PC-9 (cell line): ENCODE measurements around the gene FXYD6.

ENCODE experiments used
- EZH2 ChIP-seq: fragments of 200-600 bp; sonication (generic); IDR thresholded peaks from 2 replicates; pipeline ENCODE4 v1.8.0; 2017; ENCODE audit warnings: antibody characterized with exemption, low read depth
- TF ChIP-seq, protein P1 (sequence below): fragments of 200-600 bp; sonication (generic); conservative IDR thresholded peaks from 2 replicates; pipeline ENCODE4 v1.6.1; 2017; ENCODE audit warnings: mixed run types, antibody characterized with exemption, mild to moderate bottlenecking, moderate library complexity

DNA sequence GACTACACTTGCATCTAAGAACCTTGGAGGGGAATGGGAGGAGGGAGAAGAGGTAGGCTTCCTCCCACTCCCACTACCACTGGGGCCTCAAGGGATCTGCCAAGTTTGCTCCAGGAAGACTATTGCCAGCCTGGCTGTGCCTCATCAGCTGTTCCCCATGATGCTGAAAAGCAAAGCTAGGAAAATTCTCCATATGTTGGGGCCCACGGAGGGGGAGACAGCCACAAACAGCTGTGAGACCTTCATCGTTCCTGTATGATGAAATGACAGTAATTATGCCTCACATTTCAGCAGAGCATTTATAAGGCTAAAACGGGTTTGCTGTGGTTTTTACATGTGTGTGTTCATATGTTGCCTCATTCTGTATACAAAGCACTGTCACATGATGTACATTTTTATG lies 86.2 kb downstream of the FXYD6 start:
- TF ChIP-seq, protein P1, sequence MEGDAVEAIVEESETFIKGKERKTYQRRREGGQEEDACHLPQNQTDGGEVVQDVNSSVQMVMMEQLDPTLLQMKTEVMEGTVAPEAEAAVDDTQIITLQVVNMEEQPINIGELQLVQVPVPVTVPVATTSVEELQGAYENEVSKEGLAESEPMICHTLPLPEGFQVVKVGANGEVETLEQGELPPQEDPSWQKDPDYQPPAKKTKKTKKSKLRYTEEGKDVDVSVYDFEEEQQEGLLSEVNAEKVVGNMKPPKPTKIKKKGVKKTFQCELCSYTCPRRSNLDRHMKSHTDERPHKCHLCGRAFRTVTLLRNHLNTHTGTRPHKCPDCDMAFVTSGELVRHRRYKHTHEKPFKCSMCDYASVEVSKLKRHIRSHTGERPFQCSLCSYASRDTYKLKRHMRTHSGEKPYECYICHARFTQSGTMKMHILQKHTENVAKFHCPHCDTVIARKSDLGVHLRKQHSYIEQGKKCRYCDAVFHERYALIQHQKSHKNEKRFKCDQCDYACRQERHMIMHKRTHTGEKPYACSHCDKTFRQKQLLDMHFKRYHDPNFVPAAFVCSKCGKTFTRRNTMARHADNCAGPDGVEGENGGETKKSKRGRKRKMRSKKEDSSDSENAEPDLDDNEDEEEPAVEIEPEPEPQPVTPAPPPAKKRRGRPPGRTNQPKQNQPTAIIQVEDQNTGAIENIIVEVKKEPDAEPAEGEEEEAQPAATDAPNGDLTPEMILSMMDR, result no peak
- no peak for TF ChIP-seq EZH2
